IMR-90 (cell line): Measurements from ENCODE around the gene EIF4E1B. TPM values are rescaled to one million over a fixed set of nuclear protein-coding genes. Genes with fewer than 3 reads are reported as not detected.
A peak's percentile ranks its signal among the peaks of the same experiment; 100 is the strongest.

Source experiments
- ATAC-seq: fragments of 200-7000 bp; cut with Tn5 transposase; 2 replicates; pipeline ENCODE4 v1.9.1; 2020; ENCODE audit warnings: low read depth, mild to moderate bottlenecking, moderate library complexity
- BruUV-seq: library from RNA; stranded (reverse); fragments of 400-500 nt; replicated peaks from 2 replicates; lab custom pipeline; 2021; lab: Mats Ljungman, UMichigan
- CTCF ChIA-PET: fragments of 300-600 bp; formaldehyde crosslinking; extraction: SDS; loops from one replicate; lab custom pipeline; 2021; ENCODE audit warnings: antibody characterized with exemption; lab: Yijun Ruan, JAX
- POLR2A ChIA-PET: fragments of 300-600 bp; sonication (Branson Sonifier 250); formaldehyde crosslinking; loops from one replicate; lab custom pipeline; 2022; ENCODE audit warnings: antibody characterized with exemption; ENCODE audit not compliant: unreplicated experiment; lab: Charles Lee
- DNase-seq: peaks from one replicate; pipeline ENCODE4 v3.0.0; 2013
- H2AFZ ChIP-seq: replicated peaks from 2 replicates; pipeline ENCODE3; 2013; ENCODE audit warnings: low read length, mild to moderate bottlenecking; ENCODE audit not compliant: poor library complexity
- H2AK5ac ChIP-seq: 2 replicates; pipeline ENCODE4 v1.6.1; 2013; ENCODE audit warnings: low read depth, low read length, inconsistent platforms
- H2AK9ac ChIP-seq: replicated peaks from 2 replicates; pipeline ENCODE3; 2013; ENCODE audit warnings: mild to moderate bottlenecking, low read depth, low read length, moderate library complexity; ENCODE audit not compliant: poor library complexity
- H2BK120ac ChIP-seq: 2 replicates; pipeline ENCODE4 v1.6.1; 2013; ENCODE audit warnings: low read depth, low read length, inconsistent platforms
- H2BK15ac ChIP-seq: 3 replicates; pipeline ENCODE4 v1.6.1; 2013; ENCODE audit warnings: low read depth, low read length, inconsistent platforms
- H2BK20ac ChIP-seq: 2 replicates; pipeline ENCODE4 v1.6.1; 2013; ENCODE audit warnings: low read depth, mild to moderate bottlenecking, inconsistent platforms, low read length, moderate library complexity
- H2BK5ac ChIP-seq: 2 replicates; pipeline ENCODE4 v1.6.1; 2013; ENCODE audit warnings: mild to moderate bottlenecking, low read depth, low read length, inconsistent platforms; ENCODE audit not compliant: poor library complexity, severe bottlenecking
- H3K14ac ChIP-seq: replicated peaks from 2 replicates; pipeline ENCODE4 v1.6.1; 2013; ENCODE audit warnings: low read depth, low read length, inconsistent platforms
- H3K18ac ChIP-seq: 2 replicates; pipeline ENCODE4 v1.6.1; 2013; ENCODE audit warnings: low read depth, low read length, control low read depth
- H3K23ac ChIP-seq: 2 replicates; pipeline ENCODE4 v1.6.1; 2013; ENCODE audit warnings: low read depth, low read length, inconsistent platforms
- H3K27ac ChIP-seq: 2 replicates; pipeline ENCODE4 v1.5.1; 2013; ENCODE audit warnings: mild to moderate bottlenecking, control low read depth, low read length; ENCODE audit not compliant: insufficient read depth
- H3K27me3 ChIP-seq: 2 replicates; pipeline ENCODE4 v1.6.1; 2013; ENCODE audit warnings: low read length; ENCODE audit not compliant: control insufficient read depth, insufficient read depth
- H3K36me3 ChIP-seq: 2 replicates; pipeline ENCODE4 v1.6.1; 2013; ENCODE audit warnings: low read length, mixed read lengths; ENCODE audit not compliant: control insufficient read depth, insufficient read depth
- H3K4ac ChIP-seq: 2 replicates; pipeline ENCODE4 v1.6.1; 2013; ENCODE audit warnings: low read depth, low read length, inconsistent platforms
- H3K4me1 ChIP-seq: 2 replicates; pipeline ENCODE4 v1.6.1; 2013; ENCODE audit warnings: low read length, mixed read lengths; ENCODE audit not compliant: control insufficient read depth, insufficient read depth
- H3K4me2 ChIP-seq: 2 replicates; pipeline ENCODE4 v1.6.1; 2013; ENCODE audit warnings: low read depth, mild to moderate bottlenecking, control low read depth, low read length, moderate library complexity
- H3K4me3 ChIP-seq: 2 replicates; pipeline ENCODE4 v1.5.1; 2013; ENCODE audit warnings: low read depth, mild to moderate bottlenecking, control low read depth, low read length, moderate library complexity; ENCODE audit not compliant: insufficient read depth
- H3K56ac ChIP-seq: 2 replicates; pipeline ENCODE4 v1.6.1; 2013; ENCODE audit warnings: low read length, inconsistent platforms; ENCODE audit not compliant: insufficient read depth; ENCODE audit errors: extremely low read depth
- H3K79me1 ChIP-seq, 2 experiments: 2 replicates each; pipeline ENCODE4 v1.6.1; 2013; ENCODE audit warnings: low read length in 2 of 2, inconsistent platforms in 1 of 2, low read depth in 1 of 2
- H3K9ac ChIP-seq: 2 replicates; pipeline ENCODE4 v1.6.1; 2013; ENCODE audit warnings: low read depth, low read length, control low read depth
- H3K9me1 ChIP-seq: 2 replicates; pipeline ENCODE4 v1.6.1; 2013; ENCODE audit warnings: low read length, inconsistent platforms; ENCODE audit not compliant: insufficient read depth
- H3K9me3 ChIP-seq: 2 replicates; pipeline ENCODE4 v1.6.1; 2013; ENCODE audit warnings: low read length; ENCODE audit not compliant: control insufficient read depth, insufficient read depth
- H4K20me1 ChIP-seq: 2 replicates; pipeline ENCODE4 v1.6.1; 2013; ENCODE audit warnings: low read length, inconsistent platforms; ENCODE audit not compliant: insufficient read depth
- H4K5ac ChIP-seq: 2 replicates; pipeline ENCODE4 v1.6.1; 2013; ENCODE audit warnings: mild to moderate bottlenecking, low read depth, low read length, control low read depth
- H4K8ac ChIP-seq, 2 experiments: 2 replicates each; pipeline ENCODE4 v1.6.1; 2013; ENCODE audit warnings: low read depth in 2 of 2, low read length in 2 of 2, control low read depth in 1 of 2, inconsistent platforms in 1 of 2
- H4K91ac ChIP-seq: 2 replicates; pipeline ENCODE4 v1.6.1; 2013; ENCODE audit warnings: low read depth, low read length, inconsistent platforms; ENCODE audit not compliant: insufficient read depth
- BHLHE40 ChIP-seq: fragments of 150-350 bp; IDR thresholded peaks from 2 replicates; pipeline ENCODE4 v1.6.1; 2016; ENCODE audit warnings: mild to moderate bottlenecking, low read depth, low read length
- CEBPB ChIP-seq: IDR thresholded peaks from 2 replicates; pipeline ENCODE4 v1.6.1; 2012; ENCODE audit warnings: low read depth, low read length, improper control_type of control experiment
- CHD1 ChIP-seq: IDR thresholded peaks from 2 replicates; pipeline ENCODE4 v1.6.1; 2012; ENCODE audit warnings: low read depth, low read length, improper control_type of control experiment
- CTCF ChIP-seq: conservative IDR thresholded peaks from 2 replicates; pipeline ENCODE4 v1.5.1; 2012; ENCODE audit warnings: mild to moderate bottlenecking, low read depth, low read length, improper control_type of control experiment
- FOS ChIP-seq: fragments of 150-350 bp; IDR thresholded peaks from 2 replicates; pipeline ENCODE4 v1.6.1; 2016; ENCODE audit warnings: low read depth, low read length
- MAFK ChIP-seq: IDR thresholded peaks from 2 replicates; pipeline ENCODE4 v1.6.1; 2012; ENCODE audit warnings: low read depth, low read length, improper control_type of control experiment
- MAZ ChIP-seq: IDR thresholded peaks from 2 replicates; pipeline ENCODE4 v1.6.1; 2012; ENCODE audit warnings: low read depth, mild to moderate bottlenecking, low read length, improper control_type of control experiment, moderate library complexity, borderline replicate concordance
- MXI1 ChIP-seq: IDR thresholded peaks from 2 replicates; pipeline ENCODE4 v1.6.1; 2012; ENCODE audit warnings: low read depth, mild to moderate bottlenecking, low read length, moderate library complexity, borderline replicate concordance
- NFE2L2 ChIP-seq: fragments of 150-350 bp; IDR thresholded peaks from 2 replicates; pipeline ENCODE4 v1.6.1; 2016; ENCODE audit warnings: low read depth, mild to moderate bottlenecking, low read length
- POLR2A ChIP-seq: IDR thresholded peaks from 2 replicates; pipeline ENCODE4 v1.6.1; 2012; ENCODE audit warnings: mild to moderate bottlenecking, low read depth, low read length
- RAD21 ChIP-seq: IDR thresholded peaks from 2 replicates; pipeline ENCODE4 v1.6.1; 2012; ENCODE audit warnings: low read length, improper control_type of control experiment
- RCOR1 ChIP-seq: IDR thresholded peaks from 2 replicates; pipeline ENCODE4 v1.6.1; 2012; ENCODE audit warnings: mild to moderate bottlenecking, low read length, improper control_type of control experiment; ENCODE audit not compliant: insufficient replicate concordance
- SMC3 ChIP-seq: fragments of 150-350 bp; IDR thresholded peaks from 2 replicates; pipeline ENCODE4 v1.6.1; 2016; ENCODE audit warnings: low read depth, mild to moderate bottlenecking, antibody characterized with exemption, low read length, moderate library complexity
- WGBS, 2 experiments: methylation state at CpG; one replicate each; pipeline versions ENCODE4 v1.1.5 to v1.1.7; 2013; ENCODE audit warnings: missing lambda C conversion rate in 2 of 2; ENCODE audit not compliant: insufficient read length in 1 of 2; ENCODE audit errors: extremely low coverage in 2 of 2; 5-methylcytosine and 5-hydroxymethylcytosine counted together
- dilution Hi-C: fragments of 300-500 bp; cut with HindIII; formaldehyde crosslinking; loops from one replicate; pipeline ENCODE4 v1.14.3; 2018; ENCODE audit warnings: low sequenced_read_pairs; ENCODE audit not compliant: unreplicated experiment
- in situ Hi-C: fragments of 300-500 bp; cut with MboI; formaldehyde crosslinking; loops from 3 replicates; pipeline ENCODE4 v1.14.3; 2019; ENCODE audit warnings: low sequenced_read_pairs, inconsistent platforms, mixed read lengths
- intact Hi-C: fragments of 100-400 bp; cut with micrococcal nuclease; formaldehyde crosslinking; loops from 2 replicates; pipeline ENCODE4 v1.10.0; 2022
- polyA plus RNA-seq, 3 experiments: library from polyadenylated mRNA; depleted of rRNA; stranded (reverse); fragments of >200 nt; gene quantifications; 2 replicates each; pipeline ENCODE4 v1.2.3, GENCODE V29; 2012; ENCODE audit warnings: low replicate concordance in 1 of 3
- total RNA-seq: library from RNA; depleted of rRNA; stranded (reverse); fragments of >200 nt; gene quantifications from 2 replicates; pipeline ENCODE4 v1.2.3, GENCODE V29; 2012
- TF ChIP-seq, protein P1 (sequence below): fragments of 150-350 bp; IDR thresholded peaks from 2 replicates; pipeline ENCODE4 v1.6.1; 2017; ENCODE audit warnings: mild to moderate bottlenecking, antibody characterized with exemption, low read length, low read depth

The EIF4E1B gene
- total and polyA plus RNA-seq, 2 of the 4 experiments (the other 2 are of a cell fraction), result not detected

- no peak overlapping the region for H3K4me2 ChIP-seq
- H2BK120ac ChIP-seq, result no peak overlapping the region
- BruUV-seq, result no TSS peak
- in situ Hi-C loops, result no loop called here
- H3K18ac ChIP-seq, result no peak overlapping the region
- H2AFZ ChIP-seq, result peak overlapping the region; percentile 51
- no peaks in the 10 kb centered on the region for H3K36me3 ChIP-seq
- dilution Hi-C loops, result no loop called here
- TF ChIP-seq RAD21 (no peak), SMC3 (no peak), CHD1 (no peak), RCOR1 (no peak), BHLHE40 (no peak), CTCF (no peak), FOS (no peak), POLR2A (no peak), MAFK (0 out of 2 replicates have a peak, but pooled peaks have one; percentile 2), CEBPB (no peak), MAZ (no peak), NFE2L2 (peak; percentile 28; the same call in 1 of the 2 replicates), MXI1 (no peak)
- TF ChIP-seq, protein P1, sequence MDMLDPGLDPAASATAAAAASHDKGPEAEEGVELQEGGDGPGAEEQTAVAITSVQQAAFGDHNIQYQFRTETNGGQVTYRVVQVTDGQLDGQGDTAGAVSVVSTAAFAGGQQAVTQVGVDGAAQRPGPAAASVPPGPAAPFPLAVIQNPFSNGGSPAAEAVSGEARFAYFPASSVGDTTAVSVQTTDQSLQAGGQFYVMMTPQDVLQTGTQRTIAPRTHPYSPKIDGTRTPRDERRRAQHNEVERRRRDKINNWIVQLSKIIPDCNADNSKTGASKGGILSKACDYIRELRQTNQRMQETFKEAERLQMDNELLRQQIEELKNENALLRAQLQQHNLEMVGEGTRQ, result no peak
- H3K4me1 ChIP-seq, result no peaks in the 10 kb centered on the region
- WGBS, 2 experiments, result 49% methylated on average over 6 of the region's 10 CpGs; no CpG with 5 or more reads in 1 of the 2 experiments
- DNase-seq, result peak; percentile 16
- ChIA-PET CTCF (interaction anchor here (0.6 to 1.5 kb wide), 2 partner anchors 11 to 16 kb away, joined by 5 to 6 read pairs; no protein-coding TSS in a partner anchor), POLR2A (no interaction called here)
- no peak overlapping the region for H2AK5ac ChIP-seq
- H3K4me3 ChIP-seq, result no peak overlapping the region
- no peak overlapping the region for H2BK15ac ChIP-seq
- peak overlapping the region; percentile 50 for H2AK9ac ChIP-seq
- no peaks in the 10 kb centered on the region for H3K9me1 ChIP-seq
- no peak overlapping the region for H3K56ac ChIP-seq
- H3K14ac ChIP-seq, result no peak overlapping the region
- peaks cover 46% of the 10 kb centered on the region for H3K27me3 ChIP-seq
- no peak for ATAC-seq
- H3K79me1 ChIP-seq, result no peaks in the 10 kb centered on the region
- H2BK20ac ChIP-seq, result no peak overlapping the region
- no peak overlapping the region for H4K8ac ChIP-seq
- no peaks in the 10 kb centered on the region for H4K20me1 ChIP-seq
- H3K23ac ChIP-seq, result no peak overlapping the region
- H3K9me3 ChIP-seq, result no peaks in the 10 kb centered on the region
- intact Hi-C loops, result no loop called here
- H2BK5ac ChIP-seq, result no peak overlapping the region
- no peak overlapping the region for H4K91ac ChIP-seq
- H4K5ac ChIP-seq, result no peak overlapping the region
- H3K4ac ChIP-seq, result no peak overlapping the region
- no peak overlapping the region for H3K9ac ChIP-seq
- no peak overlapping the region for H3K27ac ChIP-seq
Measured at GRCh38 chr5:176676361-176676824, 45.9 kb downstream of the EIF4E1B start.
